IPS-NIHi7 (cell line): Measurements from ENCODE around the gene IGSF9B.

Experiments
- DNase-seq: peaks from one replicate; pipeline ENCODE4 v3.0.0; 2012; ENCODE audit warnings: mixed read lengths; ENCODE audit errors: extremely low spot score

The IGSF9B gene

DNA sequence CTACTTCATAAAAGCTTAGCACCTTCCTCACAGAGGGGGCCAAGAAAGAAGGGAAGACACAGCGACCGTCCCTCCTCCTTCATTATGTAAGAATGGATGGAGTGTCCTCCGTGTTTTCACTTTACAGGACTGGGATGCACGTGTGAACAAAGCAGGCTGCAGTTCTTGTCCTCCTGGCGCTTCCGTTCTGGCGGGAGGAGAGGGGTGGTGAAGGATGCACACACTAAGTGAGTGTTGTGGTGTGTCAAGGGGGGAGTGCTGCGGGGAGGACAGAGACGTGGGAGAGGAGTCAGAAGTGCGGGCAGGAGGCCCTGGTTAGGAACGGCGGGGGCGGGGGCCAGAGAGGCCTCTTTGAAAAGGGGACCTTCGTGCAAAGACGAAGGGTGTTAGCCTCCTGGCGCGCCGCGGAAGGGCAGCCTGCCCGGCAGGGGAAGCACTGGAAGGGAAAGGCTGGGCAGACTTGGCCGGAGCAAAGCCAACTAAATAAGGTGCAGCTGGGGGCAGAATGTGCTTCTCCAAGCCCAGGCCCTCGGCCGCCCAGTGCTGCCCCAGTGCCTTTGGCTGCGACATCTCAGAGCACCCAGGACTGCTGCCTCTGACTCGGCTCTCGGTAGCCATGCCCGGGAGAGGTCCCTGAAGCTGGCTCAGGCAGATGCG lies 27.0 kb upstream of the IGSF9B start:
- DNase-seq: no peak

DNA sequence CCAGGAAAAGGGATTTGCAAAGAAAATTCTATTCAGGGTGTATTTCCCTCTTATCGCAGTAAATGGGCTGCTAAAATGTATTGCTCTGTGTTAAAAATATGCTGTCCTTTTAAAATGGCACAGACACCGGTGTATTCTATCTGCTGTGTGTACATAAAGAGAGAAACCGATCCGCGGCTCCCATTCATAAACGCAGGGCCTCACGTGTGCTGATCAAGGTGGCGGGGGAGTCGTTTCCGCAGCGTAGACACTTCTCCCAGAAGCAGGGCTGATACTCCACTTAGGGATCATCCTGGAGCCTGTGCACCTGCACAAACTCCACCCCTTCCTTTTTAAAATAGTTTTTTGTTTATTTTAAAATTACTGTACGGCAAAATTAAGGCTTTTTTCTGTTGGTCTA lies 26.1 kb upstream of the IGSF9B start:
- no peak for DNase-seq

DNA sequence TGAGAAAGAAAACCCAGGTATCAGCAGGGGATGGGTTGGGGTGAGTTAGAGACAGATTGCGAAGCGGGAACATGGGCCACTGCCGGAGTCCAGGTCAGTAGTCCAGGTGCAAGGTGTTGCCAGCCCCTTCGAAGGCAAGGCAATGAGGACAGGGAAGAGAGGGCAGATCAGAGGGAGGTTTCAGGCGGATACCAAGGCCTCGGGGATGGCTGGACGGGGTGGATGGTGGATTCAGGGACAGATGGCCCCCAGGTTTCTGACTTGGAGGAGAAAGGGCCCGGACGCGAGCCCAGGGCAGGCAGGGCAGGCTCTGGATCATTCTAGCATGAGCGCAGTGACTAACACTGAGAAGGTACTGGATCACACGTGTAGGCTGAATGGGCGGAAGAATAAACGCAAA lies 25.4 kb upstream of the IGSF9B start:
- no peak for DNase-seq

DNA sequence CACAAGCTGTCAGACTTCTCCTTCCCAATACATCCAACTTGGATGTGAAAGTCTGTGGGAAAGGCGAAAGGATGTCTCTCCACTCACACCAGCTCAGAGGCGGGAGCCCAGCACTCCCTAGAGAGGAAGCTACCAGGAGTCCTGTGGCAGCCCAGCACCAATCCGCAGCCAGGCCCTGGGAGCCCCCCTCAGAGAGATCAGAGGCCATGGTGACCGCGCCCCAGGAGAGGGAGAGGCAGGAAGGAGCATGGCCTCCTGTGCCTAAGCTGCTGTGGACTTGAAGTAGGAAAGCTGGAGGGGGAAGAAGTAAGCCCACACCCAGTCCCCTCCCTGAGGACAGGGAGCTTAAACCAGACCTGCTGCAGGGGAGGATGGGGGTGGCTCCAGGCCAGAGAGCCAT lies 24.4 kb upstream of the IGSF9B start:
- DNase-seq: no peak

DNA sequence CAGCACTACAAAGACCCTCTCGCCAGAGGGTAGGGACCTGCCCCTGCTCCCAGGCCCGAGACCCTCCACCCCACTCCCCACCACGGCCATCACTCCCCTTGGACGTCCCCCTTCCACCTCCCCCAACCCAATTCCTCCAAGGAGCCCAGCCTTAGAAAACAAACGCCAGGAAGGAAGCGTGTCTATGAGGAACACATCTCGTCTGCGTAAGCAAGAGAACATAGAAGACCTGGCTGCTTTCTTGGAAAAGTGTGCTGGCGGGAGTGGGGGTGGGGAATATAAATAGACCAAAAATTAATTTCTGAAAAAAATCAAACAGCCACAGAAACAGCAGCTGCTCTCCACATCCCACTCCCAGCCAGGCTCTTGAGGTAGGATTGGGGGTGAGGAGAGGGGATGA lies 23.9 kb upstream of the IGSF9B start:
- DNase-seq: no peak

DNA sequence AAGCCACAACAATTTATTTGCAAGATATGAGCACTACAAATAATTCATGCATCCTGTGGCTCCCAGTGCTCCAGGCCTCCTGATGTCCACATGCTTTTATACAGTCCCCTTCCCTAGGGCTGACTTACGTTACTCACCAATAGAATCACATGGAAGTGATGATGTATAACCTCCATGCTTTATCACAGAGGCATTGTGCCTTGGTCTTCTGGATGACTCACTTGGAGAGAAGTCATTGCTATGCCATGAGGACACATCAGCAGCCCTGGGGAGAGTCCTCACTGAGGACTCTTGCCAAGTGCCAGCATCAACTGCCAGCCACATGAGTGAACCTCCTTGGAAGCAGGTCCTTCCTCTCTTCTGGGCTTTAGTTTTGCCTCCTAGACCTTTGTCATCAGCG lies 22.0 kb upstream of the IGSF9B start:
- no peak for DNase-seq

DNA sequence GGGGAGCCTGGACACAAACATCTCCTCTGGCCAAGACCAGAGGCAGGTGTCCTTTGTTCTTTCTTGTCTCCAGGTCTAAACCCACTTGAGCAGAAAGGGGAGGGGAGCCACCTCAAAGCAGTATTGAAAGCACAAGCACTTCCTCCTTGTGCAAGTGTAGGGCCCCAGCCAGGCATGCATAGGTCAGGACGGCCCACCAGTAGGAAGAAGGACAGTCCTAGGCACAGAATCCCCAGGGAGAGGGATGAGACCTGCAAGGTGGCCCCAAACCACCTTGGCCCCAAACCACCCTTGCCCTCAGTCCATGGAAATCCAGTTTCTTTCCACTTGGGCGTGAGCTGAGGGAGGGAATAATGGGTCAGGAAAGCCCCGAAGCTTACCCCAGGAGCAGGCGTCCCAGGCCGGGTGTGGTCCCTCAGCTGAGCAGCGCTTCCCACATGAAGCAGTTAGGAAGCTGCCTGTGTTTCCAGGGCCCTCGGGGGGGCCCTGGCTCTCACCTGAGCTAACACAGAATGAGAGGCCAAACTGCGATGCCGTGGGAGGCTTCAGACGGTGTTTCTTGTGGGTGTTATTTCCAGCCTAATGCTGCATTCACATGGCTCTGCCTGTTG lies 20.4 kb upstream of the IGSF9B start:
- DNase-seq: no peak

DNA sequence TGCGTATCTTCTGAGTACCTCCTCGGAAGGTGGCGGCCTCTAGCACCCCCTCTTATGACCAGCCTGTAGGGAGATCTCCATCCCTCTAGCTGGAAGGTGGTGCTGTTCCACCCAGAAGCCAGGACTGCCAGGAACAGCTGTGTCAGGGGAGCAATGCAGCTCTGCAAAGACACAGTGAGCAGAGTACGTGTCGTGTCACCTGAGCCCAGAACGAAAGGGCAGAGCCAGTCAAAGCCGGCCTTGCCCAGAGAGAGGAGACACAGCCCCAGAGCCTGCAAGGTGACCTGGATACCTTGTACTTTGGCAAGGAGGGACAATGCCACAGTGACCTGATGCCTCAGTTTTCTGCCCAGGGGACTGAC lies 18.7 kb upstream of the IGSF9B start:
- no peak for DNase-seq

DNA sequence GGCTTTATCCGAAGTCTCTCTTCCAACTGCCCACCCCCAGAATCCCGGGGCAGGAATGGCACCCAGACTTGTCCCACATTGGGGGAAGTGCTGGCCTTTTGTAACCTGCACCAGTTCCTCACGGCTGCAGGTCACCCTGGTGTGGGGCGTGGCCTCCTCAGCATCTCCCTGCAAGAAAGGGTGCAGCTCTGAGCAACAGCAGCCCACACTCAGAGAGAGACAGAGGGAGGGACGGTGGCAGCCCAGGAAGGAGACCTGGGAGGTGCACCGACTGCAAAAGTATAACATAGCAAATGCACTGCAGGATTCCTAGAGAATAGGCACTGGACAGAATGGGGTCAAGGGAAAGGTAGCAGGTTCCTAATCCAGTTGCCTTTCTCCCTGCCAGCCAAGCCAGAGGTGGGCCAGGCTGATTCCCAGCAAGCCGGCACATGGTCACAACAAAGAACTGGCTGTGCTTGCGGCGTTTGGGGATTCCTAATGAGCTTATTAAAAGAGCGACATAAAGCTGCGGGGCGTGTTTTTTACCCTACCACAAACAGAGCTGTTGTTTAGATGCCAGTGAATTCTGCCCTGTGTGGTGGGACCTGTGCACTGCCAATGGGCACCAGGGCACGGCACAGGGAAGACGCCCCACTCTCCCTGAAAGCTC lies 18.2 kb upstream of the IGSF9B start:
- no peak for DNase-seq

DNA sequence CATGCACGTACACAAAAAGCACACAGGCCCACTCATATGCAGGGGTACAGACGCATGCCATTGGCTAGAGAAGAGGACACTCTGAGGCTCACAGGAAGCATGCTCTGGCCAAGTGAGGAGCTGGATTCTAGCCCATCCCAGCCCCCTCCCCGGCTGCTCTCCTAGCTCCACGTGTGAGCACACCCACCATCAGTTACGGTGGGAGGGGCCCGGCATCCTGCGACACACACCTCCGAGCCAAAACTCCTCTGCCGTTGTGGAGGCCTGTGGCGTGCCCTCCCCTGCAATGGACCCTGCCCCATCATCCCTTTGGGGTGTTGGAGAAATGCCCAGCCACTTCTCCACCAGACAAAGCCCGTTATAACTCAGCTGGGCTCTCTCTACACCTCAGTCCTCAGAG lies 15.1 kb upstream of the IGSF9B start:
- no peak for DNase-seq

DNA sequence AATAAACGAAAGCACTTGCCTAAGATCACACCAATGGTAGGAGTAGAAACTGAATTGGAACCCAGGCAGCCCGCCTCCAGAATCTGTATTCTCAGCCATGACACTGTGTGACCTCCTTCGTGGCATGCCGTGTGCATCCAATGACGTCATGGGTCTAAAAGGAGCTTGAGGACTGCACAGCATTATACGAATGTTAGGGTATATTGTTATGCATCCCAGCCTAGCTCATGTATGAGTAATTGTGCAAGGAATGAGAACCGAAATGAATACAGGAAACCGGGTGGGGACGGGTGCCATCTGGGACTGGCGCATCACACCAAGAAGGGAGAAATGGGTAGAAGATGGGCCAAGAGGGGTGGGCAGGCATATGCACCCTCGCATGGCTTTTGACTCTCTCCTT lies 12.3 kb upstream of the IGSF9B start:
- no peak for DNase-seq

DNA sequence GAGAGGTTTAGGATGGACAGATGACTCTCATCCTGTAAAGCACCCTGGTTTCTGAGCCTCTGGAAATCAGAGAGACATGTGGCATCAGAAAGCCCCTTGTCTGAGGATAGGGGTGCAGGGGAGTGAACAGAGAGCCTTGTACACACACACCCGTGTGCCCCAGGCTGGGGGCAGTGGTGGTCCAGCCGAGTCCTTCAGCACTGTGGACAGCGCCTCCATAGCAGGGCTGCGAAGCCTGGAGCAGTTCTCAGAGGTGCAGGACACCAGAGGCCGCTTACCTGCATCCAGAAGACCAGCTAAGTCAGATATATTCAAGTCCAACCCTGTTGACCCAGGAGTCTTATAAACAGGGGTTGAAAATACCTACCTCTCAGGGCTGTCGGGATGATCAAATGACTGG lies 11.5 kb upstream of the IGSF9B start:
- DNase-seq: peak; percentile 81

DNA sequence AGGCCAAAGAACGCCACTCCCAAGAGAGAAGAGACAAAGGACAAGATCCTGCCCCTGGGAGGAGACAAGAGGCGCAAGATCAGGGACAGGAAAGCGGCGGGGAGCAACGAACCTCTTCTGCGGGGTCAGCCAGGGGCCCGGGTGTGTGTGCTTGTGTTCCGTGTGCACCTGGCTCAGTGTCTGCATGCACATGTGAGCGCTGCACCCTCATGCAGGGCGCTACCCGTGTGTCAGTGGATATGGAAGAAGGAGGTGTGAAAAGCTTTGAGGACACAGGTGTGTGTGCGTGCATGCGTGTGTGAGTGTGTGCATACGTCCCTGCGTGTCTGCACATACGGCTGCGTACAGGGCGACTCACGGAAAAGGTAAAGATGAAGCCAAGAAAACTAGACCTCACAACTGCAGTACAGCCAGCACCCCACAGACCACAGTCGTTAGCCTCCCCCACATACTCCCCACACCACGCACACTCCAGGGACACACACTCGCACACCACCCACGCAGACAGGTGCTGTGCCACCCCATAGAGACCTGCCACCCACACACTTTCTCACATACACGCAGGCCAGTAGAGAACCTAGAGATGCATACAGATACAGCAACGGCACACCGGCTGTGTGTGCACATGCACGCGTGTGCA lies 11.0 kb upstream of the IGSF9B start:
- no peak for DNase-seq

DNA sequence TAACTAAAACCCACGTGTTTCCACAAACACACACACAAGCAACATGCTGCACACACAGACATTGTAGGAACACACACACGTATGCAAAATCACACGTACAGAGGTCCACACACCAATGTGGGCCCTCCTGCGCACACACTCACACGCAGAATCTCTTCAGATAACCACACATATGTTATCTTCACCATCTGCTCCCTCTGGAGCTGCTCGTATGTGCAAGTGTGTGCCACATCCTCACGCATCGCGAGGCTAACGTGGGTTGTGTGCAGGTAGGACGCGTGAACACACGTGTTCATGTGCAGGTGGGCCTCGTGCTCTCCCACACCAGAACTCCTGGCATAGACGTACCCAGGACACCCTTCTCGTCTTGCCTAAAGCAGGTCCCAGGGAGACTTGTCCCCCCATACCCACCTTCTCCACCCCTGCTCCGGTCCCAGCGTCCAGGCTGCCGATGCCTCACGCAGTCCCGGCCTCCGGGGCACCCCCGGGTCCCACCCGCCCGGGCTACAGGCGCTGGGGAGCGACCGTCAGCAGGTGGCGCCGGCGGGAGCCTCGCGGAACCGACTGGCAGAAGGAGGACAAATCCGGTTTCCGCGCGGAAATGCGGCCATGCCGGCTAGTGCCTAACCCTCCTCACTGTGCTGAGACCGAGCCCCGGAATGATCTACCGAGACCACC lies 10.3 kb upstream of the IGSF9B start:
- peak; percentile 87 for DNase-seq

DNA sequence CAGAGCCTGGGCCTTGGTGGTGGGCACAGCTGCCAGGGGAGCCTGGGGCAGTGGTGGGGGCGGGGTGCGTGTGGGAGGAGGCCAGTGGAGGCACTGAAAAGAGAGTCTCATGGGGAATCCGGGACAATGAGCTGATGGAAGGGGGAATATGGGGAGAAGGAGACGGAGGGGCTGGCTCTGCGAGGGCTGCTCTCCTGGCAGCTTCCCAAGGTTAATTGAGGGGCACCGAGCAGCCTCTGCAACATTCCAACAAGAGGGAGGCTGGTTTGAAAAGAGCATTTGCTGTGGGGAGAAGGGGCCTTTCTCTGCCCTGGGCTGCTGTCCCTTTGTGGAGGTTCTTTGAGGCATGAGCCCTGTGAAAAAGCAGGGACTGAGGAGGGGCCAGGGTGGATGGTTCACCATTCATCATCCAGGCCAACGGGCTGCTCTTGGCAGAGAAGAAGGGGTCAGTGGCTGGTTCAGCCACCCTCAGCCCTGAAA lies 9.4 kb upstream of the IGSF9B start:
- DNase-seq: no peak

DNA sequence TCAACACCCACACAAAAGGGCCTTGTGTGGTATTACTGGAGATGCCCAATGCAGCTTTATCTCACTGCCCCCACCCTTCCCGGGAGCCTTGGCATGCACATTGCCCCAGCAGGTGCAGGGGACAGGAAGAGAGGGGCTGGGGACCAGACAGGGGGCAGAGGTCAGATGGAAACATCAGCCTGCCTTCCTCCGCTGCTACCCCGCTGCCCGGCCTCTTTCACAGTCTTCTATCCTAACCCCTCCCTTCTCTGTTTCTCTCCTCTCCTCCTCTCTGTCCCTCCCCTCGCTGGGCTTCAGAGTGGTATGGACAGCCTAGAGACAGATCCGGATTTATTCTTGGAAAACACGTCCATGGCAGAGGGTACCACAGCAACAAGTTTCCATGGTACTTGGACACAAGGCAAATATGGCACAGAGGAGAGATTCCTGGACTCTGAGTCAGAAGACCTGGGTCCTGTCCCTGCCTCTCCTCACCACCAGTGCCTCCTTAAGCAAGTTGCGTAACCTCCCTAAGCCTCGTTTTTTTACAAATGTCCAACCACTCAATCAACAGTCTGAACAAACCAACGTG lies 8.3 kb upstream of the IGSF9B start:
- DNase-seq: no peak

DNA sequence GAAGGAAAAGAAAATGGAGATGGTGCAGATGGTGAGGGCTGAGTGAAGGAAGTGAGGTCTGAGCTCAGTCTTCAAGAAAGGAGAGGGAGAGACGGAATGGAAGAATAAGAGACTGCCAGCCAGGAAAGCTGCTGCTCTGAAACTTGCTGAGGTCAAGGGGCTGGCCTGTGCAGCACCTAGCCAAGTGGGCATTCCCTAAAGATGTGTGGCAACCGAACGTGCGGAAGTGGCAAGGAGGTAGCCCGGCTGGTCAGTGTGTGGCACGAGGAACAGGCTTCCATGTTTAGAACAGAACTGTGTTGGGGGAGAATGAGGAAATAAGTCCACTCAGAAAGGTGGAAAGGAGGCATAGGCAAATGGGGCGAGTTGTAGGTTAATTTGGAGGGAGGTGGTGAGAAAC lies 7.6 kb upstream of the IGSF9B start:
- DNase-seq: no peak

DNA sequence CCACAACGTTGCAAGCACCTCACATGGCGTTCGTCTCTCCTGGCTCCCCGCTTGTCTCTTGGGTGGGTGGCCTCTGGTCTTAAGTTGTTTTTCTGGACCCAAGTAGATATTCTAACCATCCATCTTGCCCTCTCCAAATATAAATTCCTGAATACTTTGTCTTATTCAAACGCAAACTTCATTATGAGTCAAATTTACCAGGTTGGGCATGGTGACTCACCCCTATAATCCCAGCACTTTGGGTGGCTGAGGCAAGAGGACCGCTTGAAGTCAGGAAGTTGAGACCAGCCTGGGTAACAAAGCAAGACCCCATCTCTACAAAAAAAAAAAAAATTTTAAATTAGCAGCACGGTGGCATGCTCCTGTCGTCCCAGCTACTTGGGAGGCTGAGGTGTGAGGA lies 5.1 kb upstream of the IGSF9B start:
- DNase-seq: no peak

DNA sequence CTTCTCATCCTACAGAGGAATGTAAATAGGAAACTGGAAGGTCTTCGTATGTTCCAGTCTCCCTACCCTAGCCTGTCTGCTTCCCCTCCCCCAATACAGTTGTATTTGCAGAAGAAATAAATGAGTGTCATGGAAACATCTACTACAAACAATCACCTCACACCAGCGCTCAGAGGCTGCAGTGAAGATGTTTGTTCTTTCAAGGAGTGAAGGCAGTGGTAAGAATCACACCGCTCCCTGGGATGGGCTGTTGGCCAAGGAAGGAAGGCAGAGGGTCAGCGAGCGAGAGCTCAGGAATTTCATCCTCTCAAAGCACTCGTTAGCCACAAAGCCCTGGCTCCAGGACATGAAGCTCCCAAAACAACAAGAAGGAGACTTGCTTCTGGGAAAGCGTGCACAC lies 1.1 kb upstream of the IGSF9B start:
- no peak for DNase-seq

DNA sequence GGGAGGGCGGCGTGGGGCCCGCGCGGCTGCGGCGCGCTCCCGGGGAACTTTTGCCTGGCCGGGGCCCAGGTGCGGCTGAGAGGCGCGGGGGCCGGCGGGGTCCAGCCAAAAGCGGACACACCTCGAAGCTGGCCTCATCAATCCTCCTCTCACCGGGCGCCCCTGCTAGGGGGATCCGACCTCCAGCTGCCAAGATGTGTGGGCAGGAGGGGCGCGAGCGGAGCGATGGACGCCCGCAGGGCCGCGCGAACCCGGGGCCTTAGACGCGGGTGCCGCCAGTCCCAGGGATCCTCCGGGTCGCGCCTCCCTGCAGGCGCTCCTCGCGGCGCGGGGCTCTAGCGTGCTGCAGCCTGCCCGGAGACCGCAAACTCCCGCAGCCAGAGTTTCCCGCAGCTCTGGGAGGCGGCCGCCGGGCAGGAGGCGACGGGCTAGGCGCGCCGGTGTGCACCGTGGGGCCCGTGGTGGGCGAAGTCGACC lies 785 bp downstream of the IGSF9B start:
- no peak for DNase-seq

DNA sequence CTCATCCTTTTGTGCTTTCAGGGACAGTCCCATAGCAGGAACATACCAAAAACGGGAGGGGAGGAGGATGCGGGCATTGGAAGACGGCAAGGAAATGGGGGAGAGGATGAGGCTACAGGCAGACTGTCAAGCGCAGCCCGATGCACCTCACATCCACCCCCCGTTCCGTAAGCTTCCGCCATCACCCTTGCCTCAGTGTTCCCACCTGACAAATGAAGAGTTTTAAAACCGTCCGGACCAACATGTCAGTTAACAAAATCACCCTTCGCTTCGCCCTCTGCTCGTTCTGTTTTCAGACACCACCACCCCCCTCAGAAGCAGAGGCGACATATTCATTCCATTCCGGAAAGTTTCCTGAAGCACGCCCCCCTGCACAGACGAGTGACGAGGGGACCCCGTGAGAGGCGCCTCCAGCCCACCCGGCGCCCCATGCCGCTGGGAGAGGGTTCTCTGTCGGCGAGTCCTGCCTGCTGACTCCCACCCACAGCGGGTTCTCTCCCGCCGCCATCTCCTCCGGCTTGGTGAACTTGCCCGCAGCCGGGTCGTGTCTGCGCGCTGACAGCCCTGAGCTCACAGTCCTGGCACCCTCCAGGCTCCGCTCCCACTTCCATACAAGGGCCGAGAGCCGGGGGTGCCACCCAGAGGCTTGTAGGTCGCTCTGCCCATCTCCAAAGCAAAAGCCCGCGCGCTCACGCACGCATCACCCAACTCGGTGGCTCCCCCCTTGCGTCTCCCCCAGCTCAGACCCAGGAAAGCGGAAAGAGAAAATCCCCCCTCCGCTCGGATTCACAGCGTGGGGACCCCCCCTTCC lies 1.5 kb downstream of the IGSF9B start:
- DNase-seq: no peak
